Mucosa of gallbladder (tissue), 1 donor: ENCODE measurements around the gene MAP3K20. TPM values are rescaled to one million over a fixed set of nuclear protein-coding genes. Genes with fewer than 3 reads are reported as not detected.
"Not testable (repeated sequence)": the region's sequence is repeated elsewhere in the genome, so short reads cannot be mapped to it uniquely, and the experiment has no call there.

ENCODE experiments used
- DNase-seq: peaks from one replicate; pipeline ENCODE4 v3.0.0-alpha.2; 2020; ENCODE audit warnings: low spot score
- total RNA-seq: library from RNA; stranded (reverse); gene quantifications from one replicate; pipeline ENCODE4 v1.2.1, GENCODE V29; 2021
- donor health status: DM: no; HTN: no; CAD: no.

MAP3K20 gene
- 90.0 TPM for total RNA-seq

- DNase-seq = peak; percentile 74
Observed at GRCh38 chr2:173075781-173076580, at the start of gene MAP3K20. Gene MAP3K20, plus strand, starts transcription at chr2:173075846. Its CDS starts 15,186 bp downstream, at chr2:173091032.

GRCh38 chr2:173026479-173026878 is 49.2 kb upstream of the MAP3K20 start:
- DNase-seq = no peak

- DNase-seq = peak; percentile 91
Observed at GRCh38 chr2:173027181-173028128, 48.2 kb upstream of the MAP3K20 start.

DNA sequence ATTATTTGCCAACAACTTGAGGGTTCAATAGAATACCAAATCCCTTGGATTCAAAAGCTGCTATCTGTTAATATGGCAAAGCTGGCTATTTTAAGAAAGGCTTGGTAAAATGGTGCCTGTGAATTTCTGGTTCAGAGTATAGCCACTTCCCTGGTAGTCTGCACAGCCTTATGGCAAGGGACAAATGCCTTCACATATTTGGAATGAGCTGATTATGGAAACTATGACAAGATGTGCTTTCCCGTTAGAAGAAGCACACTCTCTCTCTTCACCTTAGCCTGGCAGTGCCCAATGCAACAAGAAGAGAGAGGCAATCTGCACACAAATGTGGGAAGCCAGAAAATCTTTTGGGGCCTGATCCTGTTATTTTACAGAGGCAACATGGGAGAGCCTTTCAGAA is 47.5 kb upstream of the MAP3K20 start:
- no peak for DNase-seq

DNA sequence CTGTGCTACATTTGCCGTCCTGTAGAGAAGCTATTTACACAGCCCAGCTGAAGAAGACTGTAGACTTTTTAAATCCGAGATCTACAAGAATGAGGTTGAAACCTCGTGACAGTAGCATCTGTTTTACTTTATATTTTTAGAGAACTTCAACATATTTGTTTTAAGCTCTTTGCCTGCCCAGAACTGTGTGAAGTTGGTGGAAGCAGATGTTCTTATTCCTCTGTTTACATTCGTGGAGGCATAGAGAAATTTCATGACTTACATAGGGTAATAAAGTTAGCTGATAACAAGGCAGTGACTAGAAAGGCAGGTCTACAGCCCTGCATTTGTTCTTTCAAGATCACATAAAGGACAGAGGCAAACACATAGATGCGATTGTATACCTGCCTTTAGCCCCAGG is 47.0 kb upstream of the MAP3K20 start:
- no peak for DNase-seq

DNA sequence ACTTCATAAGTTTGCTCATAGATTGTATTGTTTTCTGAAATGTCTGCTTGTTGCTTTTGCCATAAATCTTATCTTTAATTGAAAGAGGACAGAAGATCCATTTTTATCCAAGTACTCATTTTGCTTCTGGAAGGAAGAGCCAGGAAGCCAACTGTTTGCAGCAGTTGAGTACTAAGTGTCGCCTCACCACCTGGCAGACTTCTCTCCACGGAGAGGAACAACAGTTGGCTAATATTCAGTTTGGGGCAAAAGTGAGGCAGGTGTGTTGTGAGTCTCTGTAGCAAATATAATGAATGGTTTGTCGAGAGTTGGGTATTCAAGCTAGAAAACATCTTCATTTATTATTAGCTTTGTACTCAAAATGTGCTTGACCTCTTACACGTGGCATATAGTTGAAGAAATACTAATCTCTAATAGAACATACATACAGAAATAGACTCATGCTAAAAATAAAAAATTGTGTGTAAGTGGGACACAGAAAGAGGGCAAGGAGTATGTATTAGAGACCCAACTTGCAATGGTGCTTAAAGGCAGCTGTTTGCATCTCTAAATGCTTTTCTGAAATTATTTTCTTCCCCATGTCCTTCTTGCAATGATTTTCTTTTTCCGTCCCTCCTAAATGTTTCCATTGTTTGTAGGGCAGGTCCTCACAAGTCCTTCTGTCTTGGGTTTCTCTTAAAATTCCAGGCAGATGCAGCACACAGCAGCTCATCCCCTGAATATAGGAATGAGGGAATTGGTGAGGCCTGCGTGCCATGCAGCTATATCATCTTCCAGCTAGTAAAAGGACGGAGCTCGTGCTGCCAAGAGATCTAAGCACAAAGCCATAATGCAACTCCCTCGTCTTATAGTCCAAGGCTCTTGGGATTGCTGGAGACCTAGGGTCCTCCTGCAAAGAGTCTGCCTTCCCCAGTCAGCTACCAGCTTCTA is 44.8 kb upstream of the MAP3K20 start:
- no peak for DNase-seq

DNA sequence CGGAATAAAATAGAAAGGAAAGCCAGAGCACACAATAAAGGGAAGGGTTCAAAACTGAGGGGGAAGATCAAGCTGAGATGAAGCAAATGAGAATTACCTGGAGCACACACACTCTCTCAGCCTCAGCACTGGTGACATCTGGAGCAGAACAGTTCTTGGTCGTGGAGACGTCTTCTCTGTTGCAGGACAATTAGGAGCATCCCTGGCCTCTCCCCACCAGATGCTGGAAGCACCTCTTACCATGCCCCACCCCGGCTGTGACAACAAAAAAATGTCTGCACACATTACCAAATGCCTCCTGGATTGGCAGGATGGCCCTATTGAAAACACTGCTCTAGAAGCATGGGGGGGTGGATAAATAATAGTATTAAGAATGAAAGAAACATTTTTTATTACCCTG is 43.6 kb upstream of the MAP3K20 start:
- DNase-seq = no peak

DNA sequence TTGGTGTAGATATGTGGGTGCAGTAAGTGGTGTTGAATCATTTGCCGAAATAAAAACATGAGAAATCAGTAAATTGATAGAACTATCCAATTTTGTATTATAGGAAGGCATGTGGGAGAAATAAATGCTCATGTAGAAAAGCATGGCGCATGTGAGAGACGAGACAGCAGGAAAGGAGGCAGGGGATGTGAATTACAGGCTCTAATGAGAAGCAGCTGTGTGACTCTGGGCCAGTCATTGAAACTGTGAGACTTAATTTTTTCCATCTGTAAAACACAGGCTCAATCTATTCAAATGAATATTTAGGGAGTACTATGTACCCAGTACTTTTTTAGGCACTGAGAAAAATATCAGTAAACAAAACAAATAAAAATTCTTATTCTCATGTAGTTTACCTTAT is 42.6 kb upstream of the MAP3K20 start:
- no peak for DNase-seq

- no peak for DNase-seq
Observed at GRCh38 chr2:173034143-173034542, 41.5 kb upstream of the MAP3K20 start.

GRCh38 chr2:173037245-173038120 is 38.2 kb upstream of the MAP3K20 start:
- no peak for DNase-seq

GRCh38 chr2:173038257-173038656 is 37.4 kb upstream of the MAP3K20 start:
- not testable (repeated sequence) for DNase-seq

GRCh38 chr2:173040729-173041128 is 34.9 kb upstream of the MAP3K20 start:
- DNase-seq = no peak

- DNase-seq = no peak
Observed at GRCh38 chr2:173043476-173043875, 32.2 kb upstream of the MAP3K20 start.

GRCh38 chr2:173043897-173044519 is 31.6 kb upstream of the MAP3K20 start:
- no peak for DNase-seq

GRCh38 chr2:173044686-173045085 is 31.0 kb upstream of the MAP3K20 start:
- no peak for DNase-seq

GRCh38 chr2:173045181-173045580 is 30.5 kb upstream of the MAP3K20 start:
- no peak for DNase-seq

DNA sequence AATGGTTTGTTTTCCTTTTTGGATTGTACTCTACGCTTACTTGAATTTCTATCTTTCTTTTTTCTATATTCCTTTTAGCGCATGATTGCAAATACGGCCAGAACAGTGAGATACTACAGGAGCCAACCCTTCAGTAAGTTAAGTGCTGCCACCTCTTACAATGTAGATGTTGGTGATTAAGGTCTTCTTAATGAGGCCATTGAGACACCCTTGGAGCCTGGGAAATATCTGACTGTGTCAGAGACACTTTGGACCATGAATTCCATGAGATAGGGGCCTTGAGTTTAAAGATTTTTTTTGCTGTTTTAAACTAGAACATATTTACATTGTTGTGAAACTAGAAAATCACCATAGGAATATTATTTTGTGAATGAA is 27.1 kb upstream of the MAP3K20 start:
- no peak for DNase-seq

DNA sequence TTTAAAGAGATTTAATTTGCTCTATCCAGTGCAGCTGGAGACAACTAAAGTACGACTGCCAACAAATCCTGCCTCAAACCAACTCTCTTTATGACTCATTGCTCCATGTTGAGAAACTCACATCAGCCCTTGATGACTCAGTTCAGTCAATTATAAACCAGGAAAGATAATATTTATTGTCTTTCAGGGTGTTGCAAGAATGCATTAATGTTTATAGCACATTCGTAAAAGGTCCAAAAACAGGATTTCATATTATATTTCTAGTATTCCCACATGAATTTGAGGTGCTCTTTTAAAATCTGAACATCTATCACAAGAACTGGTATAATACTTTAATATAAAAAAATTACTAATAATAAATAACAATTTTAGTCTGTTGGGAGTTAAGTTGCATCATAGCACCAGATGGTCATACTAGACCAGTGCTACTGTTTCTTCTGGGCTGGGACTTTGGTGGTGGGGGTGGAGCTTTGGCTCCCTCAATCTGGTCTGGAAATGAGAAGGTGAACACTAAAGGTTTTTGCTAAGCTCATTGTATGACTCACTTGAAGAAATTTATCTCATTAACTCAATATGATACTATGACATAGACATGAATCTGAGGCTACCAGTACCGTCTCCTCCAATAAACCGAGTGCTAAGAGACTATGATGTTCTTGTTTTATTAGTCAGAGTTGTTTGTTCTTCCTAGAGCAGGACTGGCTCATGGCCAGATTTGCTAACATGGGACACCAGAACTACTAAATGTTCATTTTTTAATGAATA is 26.6 kb upstream of the MAP3K20 start:
- peak; percentile 73 for DNase-seq

GRCh38 chr2:173049831-173050230 is 25.8 kb upstream of the MAP3K20 start:
- no peak for DNase-seq
